Psoas muscle (tissue), 8 donors: ENCODE measurements around the gene GBA3. TPM values are rescaled to one million over a fixed set of nuclear protein-coding genes. Genes with fewer than 3 reads are reported as not detected.

Experiments
- ATAC-seq, 4 donors: fragments of 200-7000 bp; cut with Tn5 transposase; one replicate each; pipeline ENCODE4 v1.9.1; 2020; ENCODE audit warnings: moderate library complexity in 3 of 4, mild to moderate bottlenecking in 2 of 4
- DNase-seq, 2 donors: peaks; one replicate each; pipeline ENCODE4 v3.0.0-alpha.2; 2020
- H3K27ac ChIP-seq: fragments of 200-600 bp; one replicate; pipeline ENCODE4 v1.8.0; 2022
- H3K27me3 ChIP-seq, 3 donors: fragments of 200-600 bp in 1 of 3; one replicate each; pipeline versions ENCODE4 v1.6.1 to v1.8.0; 2013 to 2022; ENCODE audit warnings: low read length in 2 of 3, mild to moderate bottlenecking in 2 of 3, moderate library complexity in 1 of 3; ENCODE audit not compliant: insufficient read depth in 3 of 3
- H3K36me3 ChIP-seq, 2 donors: fragments of 200-600 bp in 1 of 2; one replicate each; pipeline versions ENCODE4 v1.6.1 to v1.8.0; 2013 to 2022; ENCODE audit warnings: low read depth in 1 of 2, mild to moderate bottlenecking in 1 of 2, moderate library complexity in 1 of 2; ENCODE audit not compliant: insufficient read depth in 1 of 2
- H3K4me1 ChIP-seq: fragments of 200-600 bp; one replicate; pipeline ENCODE4 v1.8.0; 2022
- H3K4me3 ChIP-seq: fragments of 200-600 bp; one replicate; pipeline ENCODE4 v1.8.0; 2022; ENCODE audit warnings: mild to moderate bottlenecking
- H3K9me3 ChIP-seq: fragments of 200-600 bp; one replicate; pipeline ENCODE4 v1.8.0; 2022
- WGBS, 3 donors: extraction: QIAGEN DNeasy Blood & Tissue Kit; methylation state at CpG; one replicate each; pipeline versions ENCODE4 v1.1.6 to v1.1.7; 2013; 5-methylcytosine and 5-hydroxymethylcytosine counted together
- intact Hi-C, 2 donors: fragments of 100-400 bp; cut with DNase I; formaldehyde crosslinking; loops; one replicate each; pipeline versions ENCODE4 v1.11.0 to v1.14.2; 2022
- polyA plus RNA-seq, 3 donors: library from polyadenylated mRNA; stranded (reverse); fragments of 200-250 nt; gene quantifications; one replicate each; pipeline ENCODE4 v1.2.3, GENCODE V29; 2013
- total RNA-seq, 4 donors: library from RNA; stranded (reverse); fragmentation: NEBNext Ultra II Directional in 2 of 4; extraction: Animal tissue kit (Norgen Biotek cat#: 25700) in 2 of 4; gene quantifications; one replicate each; pipeline versions ENCODE4 v1.2.1 to v1.2.4, GENCODE V29; 2021 to 2023
- TF ChIP-seq, protein P1 (sequence below): fragments of 200-600 bp; IDR thresholded peaks from one replicate; pipeline ENCODE4 v1.8.0; 2022; ENCODE audit warnings: antibody characterized with exemption
- donor health status: healthy with polysubstance abuse.
- donor health status: DM: no; HTN: no; CAD: no; lungs with moderate emphysema.
- donor health status: Bipolar disorder and iron deficiency.
- donor health status: healthy.
- donor health status: DM: yes; HTN: yes; CAD: no.
- donor health status: DM: no; HTN: no; CAD: no.
- donor health status: DM: no; HTN: no; CAD: no.
- donor health status: DM: yes; HTN: yes; CAD: no.

Gene GBA3
- total and polyA plus RNA-seq, 7 donors, result 0.04 to 0.23 TPM; not detected in 5

DNA sequence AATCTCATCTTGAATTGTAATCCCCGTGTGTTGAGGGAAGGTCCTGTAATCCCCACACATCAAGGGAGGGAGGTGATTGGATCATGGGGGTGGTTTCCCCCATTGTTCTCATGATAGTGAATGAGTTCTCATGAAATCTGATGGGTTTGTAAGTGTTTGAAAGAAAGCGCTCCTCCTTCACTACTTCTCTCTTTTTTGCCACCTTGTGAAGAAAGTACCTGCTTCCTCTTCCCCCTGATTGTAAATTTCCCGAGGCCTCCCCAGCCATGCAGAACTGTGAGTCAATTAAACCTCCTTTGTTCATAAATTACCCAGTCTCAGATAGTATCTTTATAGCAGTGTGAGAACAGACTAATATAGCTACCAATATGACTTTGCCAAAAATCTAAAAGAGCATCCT, 41.1 kb downstream of the GBA3 start:
- Histone ChIP-seq H3K9me3 (no peaks in the 10 kb centered on the region), H3K27me3 (no peaks in the 10 kb centered on the region), H3K27ac (no peak overlapping the region), H3K36me3 (no peaks in the 10 kb centered on the region), H3K4me3 (no peak overlapping the region), H3K4me1 (no peaks in the 10 kb centered on the region)
- TF ChIP-seq, protein P1, sequence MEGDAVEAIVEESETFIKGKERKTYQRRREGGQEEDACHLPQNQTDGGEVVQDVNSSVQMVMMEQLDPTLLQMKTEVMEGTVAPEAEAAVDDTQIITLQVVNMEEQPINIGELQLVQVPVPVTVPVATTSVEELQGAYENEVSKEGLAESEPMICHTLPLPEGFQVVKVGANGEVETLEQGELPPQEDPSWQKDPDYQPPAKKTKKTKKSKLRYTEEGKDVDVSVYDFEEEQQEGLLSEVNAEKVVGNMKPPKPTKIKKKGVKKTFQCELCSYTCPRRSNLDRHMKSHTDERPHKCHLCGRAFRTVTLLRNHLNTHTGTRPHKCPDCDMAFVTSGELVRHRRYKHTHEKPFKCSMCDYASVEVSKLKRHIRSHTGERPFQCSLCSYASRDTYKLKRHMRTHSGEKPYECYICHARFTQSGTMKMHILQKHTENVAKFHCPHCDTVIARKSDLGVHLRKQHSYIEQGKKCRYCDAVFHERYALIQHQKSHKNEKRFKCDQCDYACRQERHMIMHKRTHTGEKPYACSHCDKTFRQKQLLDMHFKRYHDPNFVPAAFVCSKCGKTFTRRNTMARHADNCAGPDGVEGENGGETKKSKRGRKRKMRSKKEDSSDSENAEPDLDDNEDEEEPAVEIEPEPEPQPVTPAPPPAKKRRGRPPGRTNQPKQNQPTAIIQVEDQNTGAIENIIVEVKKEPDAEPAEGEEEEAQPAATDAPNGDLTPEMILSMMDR, result no peak
- intact Hi-C loops, result no loop called here
- WGBS, 3 donors, result 67 to 74% (median 71%) methylated on average over 3 of the region's 3 CpGs
- DNase-seq, result no peak
- no peak for ATAC-seq

DNA sequence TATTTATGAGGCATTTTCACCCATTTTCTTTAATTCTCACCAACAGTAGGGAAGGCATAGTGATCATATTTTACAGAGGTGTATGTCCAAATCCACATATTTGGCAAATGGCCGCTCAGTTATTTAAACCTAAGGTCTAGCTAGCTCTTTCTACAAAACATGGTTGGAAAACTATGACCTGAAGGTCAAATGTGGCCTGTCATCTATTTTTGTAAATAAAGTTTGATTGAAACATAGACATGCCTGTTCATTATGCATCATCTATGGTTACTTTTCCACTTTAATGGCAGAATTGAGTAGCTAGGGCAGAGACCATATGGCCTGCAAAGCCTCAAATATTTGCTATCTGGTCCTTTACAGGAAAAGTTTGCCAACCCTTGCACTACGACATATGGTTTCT, 44.2 kb downstream of the GBA3 start:
- ATAC-seq, result no peak
- Histone ChIP-seq H3K36me3 (no peaks in the 10 kb centered on the region), H3K9me3 (no peaks in the 10 kb centered on the region), H3K27ac (no peak overlapping the region), H3K27me3 (no peaks in the 10 kb centered on the region), H3K4me1 (no peaks in the 10 kb centered on the region), H3K4me3 (no peak overlapping the region)
- DNase-seq, result no peak
- TF ChIP-seq, protein P1, result no peak
- 84 to 89% (median 86%) methylated on average over 2 of the region's 2 CpGs for WGBS, 3 donors
- intact Hi-C loops, result no loop called here

DNA sequence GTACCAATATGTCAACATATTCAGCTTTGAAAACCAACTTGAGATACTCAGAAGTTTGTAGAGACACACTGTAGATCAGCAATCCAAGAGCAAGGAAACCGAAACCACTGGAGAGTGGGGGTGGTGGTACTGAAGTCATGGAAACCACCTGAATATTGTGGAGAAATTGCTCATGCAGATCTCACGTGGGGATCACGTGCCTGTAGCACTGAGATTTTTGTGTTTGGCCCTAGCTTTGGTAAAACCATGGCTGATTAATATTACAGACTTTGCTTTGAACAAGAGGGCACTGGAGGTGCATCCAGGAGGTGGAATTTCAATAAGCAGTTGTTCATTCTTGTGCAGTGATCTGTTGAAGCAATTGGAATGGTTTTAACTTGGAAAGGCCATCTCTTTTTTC, 47.2 kb downstream of the GBA3 start:
- 34 to 46% (median 41%) methylated on average over 3 of the region's 3 CpGs for WGBS, 3 donors
- H3K36me3 ChIP-seq, result no peaks in the 10 kb centered on the region
- no peak overlapping the region for H3K4me3 ChIP-seq
- intact Hi-C loops, result loop anchor here in 1 of 2 donors (5.0 kb wide), 1 partner anchor 748 kb away; no protein-coding TSS in a partner anchor
- H3K9me3 ChIP-seq, result no peaks in the 10 kb centered on the region
- no peaks in the 10 kb centered on the region for H3K27me3 ChIP-seq
- ATAC-seq, result no peak
- no peak overlapping the region for H3K27ac ChIP-seq
- no peak for DNase-seq
- H3K4me1 ChIP-seq, result no peaks in the 10 kb centered on the region
- TF ChIP-seq, protein P1, result no peak

DNA sequence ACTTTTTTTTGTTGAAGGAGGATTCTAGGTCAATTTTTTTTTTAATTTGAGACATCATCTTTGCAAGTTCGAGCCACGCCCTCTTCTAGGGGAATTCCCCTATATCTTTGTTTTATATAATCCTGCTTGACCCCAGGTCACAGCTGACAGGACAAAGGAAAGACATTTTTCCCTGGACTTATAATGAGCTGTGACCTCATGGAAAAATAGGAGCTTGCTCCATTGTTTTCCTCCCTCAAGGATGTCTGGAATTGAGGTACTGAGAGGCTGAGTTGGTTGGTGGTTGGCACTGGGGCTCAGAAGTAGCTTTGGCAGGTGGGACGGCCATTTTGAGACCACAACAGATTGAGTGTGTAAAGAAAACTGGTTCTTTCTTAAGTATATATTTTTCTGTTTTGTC, 49.0 kb downstream of the GBA3 start:
- 80 to 83% (median 82%) methylated on average over 3 of the region's 3 CpGs for WGBS, 3 donors
- Histone ChIP-seq H3K9me3 (no peaks in the 10 kb centered on the region), H3K27me3 (no peaks in the 10 kb centered on the region), H3K27ac (no peak overlapping the region), H3K4me3 (no peak overlapping the region), H3K36me3 (no peaks in the 10 kb centered on the region), H3K4me1 (no peaks in the 10 kb centered on the region)
- intact Hi-C loops, result loop anchor here in 1 of 2 donors (5.0 kb wide), 1 partner anchor 749 kb away; no protein-coding TSS in a partner anchor
- DNase-seq (no peak), ATAC-seq (no peak)
- TF ChIP-seq, protein P1, result no peak

DNA sequence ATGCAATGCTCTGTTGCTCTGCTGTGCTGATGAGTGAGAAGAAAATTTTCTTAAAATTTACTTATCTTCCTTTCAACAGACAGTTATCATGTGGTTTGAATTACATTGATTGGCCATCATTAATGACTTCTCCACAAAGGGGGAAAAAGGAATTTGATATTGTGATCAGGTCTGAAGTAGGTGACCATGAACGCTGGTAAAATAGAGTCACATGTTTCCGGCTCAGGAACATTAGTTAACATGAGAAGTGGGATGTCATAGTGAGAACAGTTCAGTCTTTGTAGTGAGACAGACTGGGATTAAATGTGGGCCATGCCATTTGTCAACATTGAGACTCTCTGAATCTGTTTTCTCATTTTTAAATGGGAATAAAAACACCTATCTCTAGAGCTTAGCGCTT, 50.6 kb downstream of the GBA3 start:
- TF ChIP-seq, protein P1, result no peak
- no peak overlapping the region for H3K4me3 ChIP-seq
- ATAC-seq (no peak), DNase-seq (no peak)
- no peaks in the 10 kb centered on the region for H3K9me3 ChIP-seq
- intact Hi-C loops, result loop anchor here in 1 of 2 donors (5.0 kb wide), 1 partner anchor 751 kb away; no protein-coding TSS in a partner anchor
- H3K36me3 ChIP-seq, result no peaks in the 10 kb centered on the region
- no peak overlapping the region for H3K27ac ChIP-seq
- H3K4me1 ChIP-seq, result no peaks in the 10 kb centered on the region
- WGBS, 3 donors, result 71 to 79% (median 79%) methylated on average over 3 of the region's 3 CpGs
- H3K27me3 ChIP-seq, result no peaks in the 10 kb centered on the region
